Esophagus muscularis mucosa (tissue), 4 donors: ENCODE measurements around the gene STK39. TPM values are rescaled to one million over a fixed set of nuclear protein-coding genes. Genes with fewer than 3 reads are reported as not detected.
A peak's percentile ranks its signal among the peaks of the same experiment; 100 is the strongest.

Experiments
- DNase-seq: peaks from one replicate; pipeline ENCODE4 v3.0.0-alpha.2; 2017; ENCODE audit errors: extremely low spot score
- H3K27ac ChIP-seq, 4 donors: fragments of 200-600 bp; sonication (generic); replicated peaks in 1 of 4; 1 replicate in 3 of 4; 2 replicates in 1 of 4; pipeline ENCODE4 v1.5.1; 2016 to 2019; ENCODE audit warnings: mild to moderate bottlenecking in 1 of 4
- H3K27me3 ChIP-seq, 4 donors: fragments of 200-600 bp; sonication (generic); one replicate each; pipeline versions ENCODE4 v1.5.1 to v1.6.0; 2016 to 2019
- H3K36me3 ChIP-seq, 4 donors: fragments of 200-600 bp; sonication (generic); one replicate each; pipeline ENCODE4 v1.5.1; 2016 to 2019
- H3K4me1 ChIP-seq, 4 donors: fragments of 200-600 bp; sonication (generic); one replicate each; pipeline ENCODE4 v1.5.1; 2016 to 2019
- H3K4me3 ChIP-seq, 4 donors: fragments of 200-600 bp; sonication (generic); 1 replicate in 2 of 4; 2 replicates in 2 of 4; pipeline ENCODE4 v1.5.1; 2016 to 2019; ENCODE audit warnings: mild to moderate bottlenecking in 4 of 4, moderate library complexity in 1 of 4
- H3K9me3 ChIP-seq, 4 donors: fragments of 200-600 bp; sonication (generic); 1 replicate in 3 of 4; 2 replicates in 1 of 4; pipeline ENCODE4 v1.5.1; 2016 to 2019
- CTCF ChIP-seq, 3 experiments: fragments of 200-600 bp in 2 of 3; fragments of 450-650 bp in 1 of 3; sonication (generic) in 2 of 3; IDR thresholded peaks; one replicate each; pipeline ENCODE4 v1.5.1; 2017 to 2019; ENCODE audit warnings: antibody characterized with exemption in 3 of 3, mild to moderate bottlenecking in 2 of 3, moderate library complexity in 1 of 3
- EP300 ChIP-seq: sonication (generic); formaldehyde crosslinking; IDR thresholded peaks from one replicate; pipeline ENCODE4 v1.6.1; 2017; ENCODE audit warnings: antibody characterized with exemption
- POLR2A ChIP-seq: fragments of 450-650 bp; IDR thresholded peaks from one replicate; pipeline ENCODE4 v1.6.1; 2017; ENCODE audit warnings: antibody characterized with exemption, moderate library complexity, mild to moderate bottlenecking, low read depth
- POLR2AphosphoS5 ChIP-seq, 2 donors: sonication (generic); formaldehyde crosslinking; IDR thresholded peaks; one replicate each; pipeline ENCODE4 v1.6.1; 2017; ENCODE audit warnings: antibody characterized with exemption in 2 of 2
- WGBS: methylation state at CpG from one replicate; pipeline ENCODE4 v1.1.5; 2018; 5-methylcytosine and 5-hydroxymethylcytosine counted together
- intact Hi-C: fragments of 100-400 bp; cut with DNase I; formaldehyde crosslinking; loops from one replicate; pipeline ENCODE4 v1.15.1; 2023
- total RNA-seq, 4 donors: library from RNA; depleted of rRNA; stranded (reverse); fragments of >200 nt; gene quantifications; one replicate each; pipeline versions ENCODE4 v1.1.0 to v1.2.1, GENCODE V29; 2016

The STK39 gene
- total RNA-seq, 4 donors from 2014 or later = 32.5 to 49.1 (median 41.5) TPM

GRCh38 chr2:168220965-168221819 is 26.2 kb downstream of the STK39 start:
- Histone ChIP-seq H3K27ac (peak overlapping the region in 2 of 4 donors; percentile 23 to 31), H3K4me3 (no peak overlapping the region), H3K4me1 (peaks cover 4 to 87% (median 61%) of the 10 kb centered on the region in 4 donors), H3K27me3 (no peaks in the 10 kb centered on the region), H3K9me3 (no peaks in the 10 kb centered on the region), H3K36me3 (no peaks in the 10 kb centered on the region)
- intact Hi-C loops = no loop called here
- no peak for DNase-seq
- 82% methylated on average over 11 of the region's 11 CpGs for WGBS
- TF ChIP-seq POLR2A (no peak), EP300 (no peak), CTCF (IDR thresholded peaks at IDR 0.05) (no peak), POLR2AphosphoS5 (IDR thresholded peaks at IDR 0.05) (no peak)

- no peaks in the 10 kb centered on the region for H3K36me3 ChIP-seq
- H3K4me1 ChIP-seq = peaks cover 6 to 89% (median 55%) of the 10 kb centered on the region in 4 donors
- peak overlapping the region in 3 of 4 donors; percentile 20 to 30 (median 29) for H3K27ac ChIP-seq
- intact Hi-C loops = no loop called here
- H3K27me3 ChIP-seq = no peaks in the 10 kb centered on the region
- no peak for DNase-seq
- no peak overlapping the region for H3K4me3 ChIP-seq
- H3K9me3 ChIP-seq = no peaks in the 10 kb centered on the region
- 47% methylated on average over 2 of the region's 2 CpGs for WGBS
- TF ChIP-seq POLR2AphosphoS5 (IDR thresholded peaks at IDR 0.05) (no peak), POLR2A (no peak), CTCF (IDR thresholded peaks at IDR 0.05) (no peak), EP300 (no peak)
These were observed 29.5 kb downstream of the STK39 start for GRCh38 chr2:168217920-168218319.

- H3K36me3 ChIP-seq = no peaks in the 10 kb centered on the region
- TF ChIP-seq EP300 = no peak
- TF ChIP-seq CTCF (IDR thresholded peaks at IDR 0.05) = no peak
- no peak for TF ChIP-seq POLR2A
- TF ChIP-seq POLR2AphosphoS5 (IDR thresholded peaks at IDR 0.05) = no peak
- peaks cover 21 to 89% (median 60%) of the 10 kb centered on the region in 4 donors for H3K4me1 ChIP-seq
- no peaks in the 10 kb centered on the region for H3K9me3 ChIP-seq
- no peak overlapping the region for H3K27ac ChIP-seq
- H3K4me3 ChIP-seq = no peak overlapping the region
- no peak for DNase-seq
- intact Hi-C loops = no loop called here
- 80% methylated on average over 12 of the region's 12 CpGs for WGBS
- no peaks in the 10 kb centered on the region for H3K27me3 ChIP-seq
These were observed 30.9 kb downstream of the STK39 start for GRCh38 chr2:168216351-168217005.

- H3K4me1 ChIP-seq = peaks cover 24 to 87% (median 62%) of the 10 kb centered on the region in 4 donors
- no peak overlapping the region for H3K4me3 ChIP-seq
- no peaks in the 10 kb centered on the region for H3K9me3 ChIP-seq
- intact Hi-C loops = no loop called here
- no peaks in the 10 kb centered on the region for H3K27me3 ChIP-seq
- DNase-seq = no peak
- H3K36me3 ChIP-seq = no peaks in the 10 kb centered on the region
- no peak for TF ChIP-seq POLR2AphosphoS5 (IDR thresholded peaks at IDR 0.05)
- TF ChIP-seq CTCF (IDR thresholded peaks at IDR 0.05) = no peak
- no peak for TF ChIP-seq POLR2A
- no peak for TF ChIP-seq EP300
- H3K27ac ChIP-seq = peak overlapping the region in 1 of 4 donors; percentile 3
- WGBS = 94% methylated on average over 1 of the region's 1 CpG
These were observed 31.6 kb downstream of the STK39 start for GRCh38 chr2:168215813-168216212.
